SH-SY5Y (cell line): ENCODE measurements around the gene TBC1D22A.

ENCODE experiments used
- GATA2 ChIP-seq: IDR thresholded peaks from 2 replicates; pipeline ENCODE4 v1.6.1; 2011; ENCODE audit warnings: mild to moderate bottlenecking, low read depth, low read length
- GATA3 ChIP-seq: IDR thresholded peaks from 2 replicates; pipeline ENCODE4 v1.6.1; 2011; ENCODE audit warnings: low read depth, mild to moderate bottlenecking, low read length, moderate library complexity

Gene TBC1D22A

DNA sequence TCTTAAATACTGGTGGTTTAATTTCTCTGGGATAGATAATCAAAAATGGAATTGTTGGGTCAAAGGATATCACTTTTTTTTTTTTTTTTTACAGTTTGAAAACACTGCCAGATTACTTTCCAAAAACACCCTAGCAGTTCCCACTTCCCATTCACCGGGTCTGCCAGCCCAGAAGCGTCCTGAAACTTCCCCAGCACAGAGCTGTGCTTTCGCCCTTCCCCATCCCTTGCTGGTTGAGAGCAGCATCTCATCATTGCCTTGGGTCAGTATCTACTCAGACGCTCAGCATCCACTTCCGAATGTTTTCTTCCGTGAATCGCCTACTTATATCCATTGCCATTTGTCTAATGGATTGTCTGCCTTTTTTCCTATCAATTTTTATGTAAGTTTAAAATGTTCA lies 29.9 kb upstream of the TBC1D22A start:
- TF ChIP-seq GATA3 (no peak), GATA2 (no peak)

DNA sequence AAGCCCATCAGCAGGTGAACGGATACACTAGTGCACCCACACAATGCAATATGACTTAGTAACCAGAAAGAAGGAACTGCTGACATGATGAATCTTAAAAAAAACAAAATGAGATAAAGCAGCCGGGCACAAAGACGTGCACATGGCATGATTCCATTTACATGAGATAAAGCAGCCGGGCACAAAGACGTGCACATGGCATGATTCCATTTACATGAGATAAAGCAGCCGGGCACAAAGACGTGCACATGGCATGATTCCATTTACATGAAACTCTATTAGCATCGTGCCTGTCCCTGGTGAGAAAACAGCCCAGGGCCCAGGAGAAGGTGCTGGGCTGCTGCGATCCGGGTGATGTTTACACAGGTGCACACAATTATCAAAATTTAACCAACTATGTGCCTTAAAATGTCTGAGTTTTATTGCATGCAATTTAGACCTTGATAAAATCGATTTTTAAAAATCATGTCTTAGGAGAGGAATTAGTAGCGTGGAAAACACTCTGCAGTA lies 28.2 kb upstream of the TBC1D22A start:
- TF ChIP-seq GATA2 = peak; percentile 55; the same call in 1 of the 2 replicates

DNA sequence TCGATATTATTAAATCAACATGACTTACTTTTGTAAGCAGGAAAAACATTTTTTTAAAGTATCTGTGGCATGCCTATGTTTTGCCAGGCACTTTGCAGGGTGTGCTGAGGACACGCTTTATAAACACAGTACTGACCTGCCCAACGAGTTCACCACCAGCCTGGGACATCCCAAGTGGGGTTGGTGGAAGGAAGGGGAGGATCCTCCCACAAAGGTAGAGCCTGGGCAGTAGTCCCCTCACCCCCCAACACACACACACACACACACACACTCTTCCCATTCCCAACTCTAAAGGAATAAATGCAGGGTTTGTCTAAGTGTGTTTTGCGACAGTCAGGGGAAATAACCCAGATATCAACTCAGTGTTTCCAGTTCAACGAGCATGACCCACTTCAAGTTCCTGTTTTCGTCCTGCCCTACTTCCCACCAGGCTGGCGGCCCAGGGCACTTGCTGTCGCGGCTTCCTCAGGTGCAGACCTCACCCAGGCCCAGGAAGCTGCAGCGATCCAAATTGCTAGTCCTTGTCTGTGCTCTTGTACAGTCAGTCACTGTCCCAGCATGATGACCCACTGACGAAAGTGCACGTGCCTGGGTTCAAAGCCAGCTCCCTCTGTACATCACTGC lies 27.5 kb upstream of the TBC1D22A start:
- TF ChIP-seq GATA2 (no peak), GATA3 (no peak)

DNA sequence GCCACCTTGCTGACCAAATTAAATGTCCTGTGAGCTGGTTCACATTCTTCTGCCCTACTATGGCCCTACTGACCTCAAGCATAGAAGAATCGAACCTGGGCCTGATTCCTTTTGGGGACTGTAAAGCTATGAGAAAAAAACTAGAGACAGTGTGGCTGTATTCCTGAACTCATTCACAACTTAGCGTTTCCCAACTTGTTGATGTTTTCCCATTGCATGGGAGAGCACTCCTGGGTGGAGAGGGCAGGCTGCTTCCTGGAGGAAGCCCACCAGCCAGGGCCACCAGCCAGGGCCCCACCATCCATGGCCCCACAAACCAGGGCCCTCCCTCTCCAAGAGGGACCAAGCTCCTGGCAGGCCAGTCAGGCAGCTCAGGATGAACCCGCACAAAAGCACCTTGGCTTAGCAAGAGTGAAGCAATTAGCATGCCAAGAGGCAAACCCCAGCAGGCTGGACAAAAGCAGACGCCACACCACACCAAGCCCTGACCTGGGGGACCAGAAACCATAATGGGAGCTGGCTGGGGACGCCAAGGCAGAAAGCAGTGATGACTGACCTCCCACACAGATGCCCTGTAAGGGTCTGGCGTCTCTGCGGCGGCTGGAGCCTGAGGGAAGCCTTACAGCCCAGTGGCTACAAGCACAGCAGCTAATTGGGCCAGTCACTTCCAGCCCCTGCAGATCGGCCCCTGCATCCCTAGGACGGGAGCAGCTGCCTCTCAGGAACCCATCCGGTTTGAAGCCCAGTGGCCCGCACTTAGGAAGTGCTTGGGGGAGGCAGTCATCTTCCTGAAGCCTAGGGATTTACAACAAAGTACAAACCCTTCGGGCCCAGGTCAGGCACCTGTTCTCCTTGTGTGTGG lies 26.5 kb upstream of the TBC1D22A start:
- TF ChIP-seq GATA2 (no peak), GATA3 (no peak)

DNA sequence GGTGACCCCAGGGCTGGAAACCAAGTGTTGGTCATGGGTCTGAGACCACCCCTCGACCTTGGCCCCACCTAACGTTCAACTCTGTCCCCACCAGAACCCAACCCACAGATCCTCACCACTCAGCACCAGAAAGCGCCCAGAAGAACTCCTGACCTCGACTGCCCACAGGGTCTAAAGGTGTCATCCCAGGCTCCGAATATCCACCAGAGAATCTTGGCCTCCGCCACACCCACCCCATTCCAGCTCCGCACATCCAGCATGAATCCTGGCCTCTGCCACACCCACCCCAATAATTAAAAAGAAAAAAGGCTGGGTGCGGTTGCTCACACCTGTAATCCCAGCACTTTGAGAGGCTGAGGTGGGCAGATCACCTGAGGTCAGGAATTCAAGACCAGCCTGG lies 25.7 kb upstream of the TBC1D22A start:
- TF ChIP-seq GATA3 = no peak
- TF ChIP-seq GATA2 = no peak

DNA sequence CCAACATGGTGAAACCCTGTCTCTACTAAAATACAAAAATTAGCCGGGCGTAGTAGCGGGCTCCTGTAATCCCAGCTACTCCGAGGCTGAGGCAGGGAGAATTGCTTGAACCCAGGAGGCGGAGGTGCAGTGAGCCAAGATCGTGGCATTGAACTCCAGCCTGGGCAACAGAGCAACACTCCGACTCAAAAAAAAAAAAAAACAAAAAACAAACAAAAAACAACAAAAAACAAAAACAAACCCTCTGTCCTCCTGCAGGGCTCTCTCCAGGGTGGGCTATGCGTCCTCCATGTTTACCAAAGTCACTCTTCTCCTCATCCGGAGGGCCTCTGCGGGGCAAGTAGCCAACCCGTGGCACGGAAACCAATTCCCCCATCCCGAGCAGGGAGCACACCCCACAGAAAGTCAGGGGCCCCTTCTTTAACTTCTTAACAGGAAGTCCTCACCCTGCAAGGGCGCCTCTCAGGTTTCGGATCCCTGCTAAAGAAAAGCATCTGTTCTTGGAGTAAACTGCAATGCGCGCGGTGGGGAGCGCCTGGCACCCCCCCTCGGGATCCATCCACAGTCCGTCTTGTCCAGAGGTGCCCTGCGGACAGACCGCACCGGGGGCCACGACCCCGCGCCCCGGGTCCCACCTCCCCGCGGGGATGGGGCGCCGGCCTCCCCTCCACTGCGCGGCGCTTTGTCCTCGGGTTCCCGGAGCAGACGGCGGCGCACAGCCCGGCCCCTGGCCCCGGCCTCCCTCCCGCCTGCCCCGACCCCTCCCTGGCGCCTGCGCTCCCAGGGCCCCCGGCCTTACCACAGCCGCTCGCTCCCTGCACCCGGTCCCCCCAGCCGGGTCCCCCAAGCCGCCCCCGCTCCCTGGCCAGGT lies 25.1 kb upstream of the TBC1D22A start:
- TF ChIP-seq GATA2 (no peak), GATA3 (no peak)

DNA sequence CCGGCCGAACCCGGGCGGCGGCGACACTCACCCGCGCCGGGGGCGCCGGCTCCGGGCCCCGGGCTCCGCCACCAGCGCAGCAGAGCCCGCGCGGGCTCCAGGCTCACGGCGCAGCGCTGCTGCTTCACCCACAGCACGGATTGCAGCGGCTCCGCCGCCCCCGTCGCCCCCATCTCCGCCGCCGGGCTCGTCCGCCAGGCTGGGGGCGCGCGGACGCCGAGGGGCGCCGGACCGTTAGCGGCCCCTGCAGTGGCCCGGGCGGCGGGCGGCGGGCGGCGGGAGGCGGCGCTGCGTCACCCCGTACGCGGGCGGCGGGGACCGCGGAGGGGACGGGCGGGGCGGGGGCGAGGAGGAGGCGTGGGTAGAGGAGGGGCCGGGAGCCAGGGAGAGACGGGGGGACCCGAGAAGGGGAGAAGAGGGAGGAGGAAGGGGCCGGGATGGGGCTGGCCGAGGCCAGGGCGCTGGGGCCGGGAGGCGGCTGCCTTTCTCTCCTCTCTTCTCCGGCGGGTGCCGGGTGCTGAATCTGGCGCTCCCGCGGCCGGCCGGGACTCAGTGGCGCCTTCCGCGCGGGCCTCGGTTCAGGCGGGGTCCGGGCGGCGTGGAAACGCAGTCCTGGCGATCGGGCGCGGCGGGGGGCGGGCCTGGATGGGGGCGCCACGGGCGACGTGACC lies 24.3 kb upstream of the TBC1D22A start, which contains the start of gene CERK:
TSS of gene CERK (minus strand) at position 277 of the 671 bp plus-strand sequence. CDS start at position 173, 104 bp downstream.
- TF ChIP-seq GATA3 = no peak
- TF ChIP-seq GATA2 = no peak

DNA sequence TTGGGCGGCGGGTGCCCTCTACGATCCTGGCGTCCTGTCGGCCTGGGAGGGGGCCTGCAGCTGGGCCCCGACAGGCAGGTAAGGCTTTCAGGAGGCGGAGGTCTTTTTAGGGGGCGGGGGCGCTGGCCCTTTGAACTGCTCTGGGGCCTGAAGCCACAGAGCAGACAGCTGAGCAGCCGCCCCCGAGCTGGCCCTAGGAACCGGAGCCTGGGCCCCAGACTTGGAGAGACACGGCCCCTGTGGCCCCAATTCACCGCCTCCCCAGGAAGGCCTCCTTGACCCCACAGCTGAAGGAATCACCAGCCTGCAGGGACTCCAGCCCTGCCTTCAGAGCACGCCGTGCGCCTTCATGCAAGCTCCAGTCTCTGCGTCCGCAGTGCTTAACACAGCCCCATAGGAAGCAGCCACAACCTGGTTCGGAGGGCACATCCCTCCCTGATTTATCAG lies 23.8 kb upstream of the TBC1D22A start:
- TF ChIP-seq GATA3 = no peak
- TF ChIP-seq GATA2 = no peak

DNA sequence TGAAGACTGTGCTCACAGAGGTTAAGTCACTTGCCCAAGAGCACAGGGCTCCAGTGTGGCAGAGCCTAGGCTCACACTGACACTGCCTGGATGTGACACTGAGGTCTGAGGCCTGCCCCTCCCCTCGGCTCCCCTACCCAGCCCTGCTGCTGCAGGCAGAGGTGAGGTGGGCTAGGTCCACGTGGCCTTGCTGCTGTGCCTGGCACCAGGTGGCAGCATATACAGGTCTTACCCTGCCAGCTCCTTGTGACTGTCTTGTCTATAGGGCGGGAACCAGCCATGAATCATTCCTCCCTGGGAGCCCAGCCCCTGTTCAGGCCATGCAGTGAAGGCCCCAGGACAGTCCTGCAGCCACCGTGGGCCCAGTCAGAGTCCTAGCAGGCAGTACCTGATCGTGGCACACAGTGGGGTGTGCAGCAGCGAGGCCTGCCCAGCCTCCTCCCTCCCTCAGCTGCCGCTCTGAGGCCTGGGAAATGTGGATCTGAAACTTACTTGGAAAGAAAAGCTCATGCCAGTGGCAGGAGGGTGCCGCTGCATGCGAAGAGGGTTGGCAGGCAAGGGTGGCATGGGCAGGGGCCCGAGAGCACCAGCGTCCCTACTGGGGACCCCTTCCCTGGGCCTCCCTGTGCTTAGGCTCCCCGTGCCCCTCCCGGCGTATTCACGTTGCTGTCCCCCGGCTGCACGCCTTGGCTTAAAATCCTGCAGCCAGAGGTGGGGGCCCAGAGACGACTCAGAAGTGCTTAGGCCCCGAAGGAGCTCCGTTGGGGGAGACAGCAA lies 23.2 kb upstream of the TBC1D22A start:
- TF ChIP-seq GATA2 (no peak), GATA3 (no peak)

DNA sequence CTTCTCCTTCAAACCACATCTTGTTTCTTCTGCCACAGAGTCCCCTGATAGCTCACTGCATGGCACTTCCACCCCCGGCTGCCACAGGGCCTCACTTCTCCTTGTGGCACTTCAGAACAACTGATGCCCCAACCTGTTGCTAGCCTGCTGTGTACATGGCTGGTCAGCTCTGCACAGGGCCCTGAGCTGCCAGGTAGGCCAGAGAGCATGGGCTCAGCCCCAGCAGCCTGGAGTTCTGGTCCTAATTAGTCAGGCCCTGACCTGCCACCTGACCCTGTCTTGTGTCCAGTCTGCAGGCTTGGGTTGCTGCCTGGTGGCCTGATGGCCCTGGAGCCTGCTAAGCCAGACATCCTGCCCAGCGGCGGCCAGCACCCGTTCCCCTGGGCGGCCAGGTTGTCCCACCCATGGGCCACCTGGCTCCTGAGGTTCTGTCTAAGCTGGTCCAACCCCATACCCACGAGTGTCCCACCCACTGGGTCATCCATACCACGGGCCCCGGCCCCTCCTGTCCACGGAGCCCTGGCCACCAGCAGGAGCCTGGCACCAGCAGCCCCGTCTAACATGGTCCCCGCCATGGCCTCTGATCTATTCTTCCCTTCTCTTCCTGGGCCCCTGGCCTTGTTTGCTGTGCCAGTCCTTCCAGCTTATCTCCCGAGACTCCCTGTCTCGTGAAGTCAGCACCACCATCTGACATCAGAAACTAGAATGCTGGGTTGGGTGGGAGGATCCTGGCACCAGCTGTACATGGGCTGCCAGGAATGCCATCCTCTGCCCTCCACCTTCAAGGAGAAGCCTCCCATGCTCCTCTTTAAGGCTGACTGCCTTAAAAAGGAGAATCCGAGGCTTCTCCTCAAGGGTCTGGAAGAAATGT lies 21.3 kb upstream of the TBC1D22A start:
- TF ChIP-seq GATA3 (no peak), GATA2 (no peak)

DNA sequence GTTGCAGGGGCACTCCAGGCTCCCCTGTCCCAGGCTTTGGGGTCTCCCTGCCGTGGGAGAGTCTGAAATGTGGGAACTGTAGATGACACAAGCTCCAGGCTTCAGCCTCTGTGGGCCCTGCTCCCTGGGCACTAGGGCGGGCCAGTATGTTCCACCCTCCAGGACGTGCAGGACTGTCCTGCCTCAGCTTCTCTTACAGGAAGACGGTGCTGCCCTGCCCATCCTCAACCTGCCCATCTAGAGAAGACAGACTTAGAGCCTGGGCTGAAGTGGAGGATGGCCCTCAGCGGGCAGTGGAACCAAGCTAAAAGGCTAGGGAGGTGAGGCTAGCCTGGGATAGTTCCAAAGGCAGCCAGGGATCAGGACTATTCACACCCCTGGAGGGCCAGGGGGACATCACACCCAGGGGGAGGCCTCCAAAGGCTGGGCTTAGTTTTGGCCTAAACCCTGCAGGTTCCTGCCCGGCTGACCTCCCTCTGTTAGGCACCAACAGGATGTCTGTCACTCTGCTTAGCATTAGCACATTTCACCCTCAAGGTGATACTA lies 20.4 kb upstream of the TBC1D22A start:
- TF ChIP-seq GATA3 (no peak), GATA2 (no peak)
